CD1c-positive myeloid dendritic cell (primary cell): Measurements from ENCODE around the gene RASA1.

Experiments used
- DNase-seq: peaks from one replicate; pipeline ENCODE4 v3.0.0-alpha.2; 2016; ENCODE audit errors: extremely low spot score

The RASA1 gene

DNA sequence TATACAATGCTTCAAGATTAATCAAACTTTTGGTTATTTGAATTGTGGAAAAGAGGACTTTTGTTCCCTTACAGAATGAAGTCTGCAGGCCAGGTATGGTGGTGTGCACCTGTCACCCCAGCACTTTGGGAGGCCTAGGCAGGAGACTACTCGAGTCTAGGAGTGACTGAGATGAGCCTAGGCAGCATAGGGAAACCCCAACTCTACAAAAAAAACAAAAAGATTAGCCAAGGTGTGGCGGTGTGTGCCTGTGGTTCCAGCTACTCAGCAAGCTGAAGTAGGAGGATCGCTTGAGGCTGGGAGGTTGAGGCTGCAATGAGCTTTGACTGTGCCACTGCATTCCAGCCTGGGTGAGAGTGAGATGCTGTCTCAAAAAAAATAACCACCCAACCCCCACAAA, 135.7 kb downstream of the RASA1 start:
- no peak for DNase-seq

DNA sequence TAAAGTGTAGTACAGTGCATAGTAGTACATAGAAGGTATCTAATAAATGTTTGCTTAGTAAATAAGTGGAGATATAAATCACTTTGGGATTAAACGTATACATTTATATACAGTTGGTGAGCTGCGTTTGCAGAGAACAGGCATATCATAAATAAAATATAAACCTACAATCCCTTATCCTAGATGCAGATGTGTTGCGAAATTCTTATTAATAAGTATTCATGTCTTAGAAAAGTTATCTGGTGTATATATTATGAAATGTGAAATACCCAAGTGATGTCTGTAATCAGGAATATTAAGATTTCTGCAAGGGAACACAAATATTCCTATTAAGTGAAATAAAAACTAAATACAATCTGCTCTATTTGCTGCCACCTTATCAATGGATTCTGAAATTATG, 136.2 kb downstream of the RASA1 start:
- no peak for DNase-seq

DNA sequence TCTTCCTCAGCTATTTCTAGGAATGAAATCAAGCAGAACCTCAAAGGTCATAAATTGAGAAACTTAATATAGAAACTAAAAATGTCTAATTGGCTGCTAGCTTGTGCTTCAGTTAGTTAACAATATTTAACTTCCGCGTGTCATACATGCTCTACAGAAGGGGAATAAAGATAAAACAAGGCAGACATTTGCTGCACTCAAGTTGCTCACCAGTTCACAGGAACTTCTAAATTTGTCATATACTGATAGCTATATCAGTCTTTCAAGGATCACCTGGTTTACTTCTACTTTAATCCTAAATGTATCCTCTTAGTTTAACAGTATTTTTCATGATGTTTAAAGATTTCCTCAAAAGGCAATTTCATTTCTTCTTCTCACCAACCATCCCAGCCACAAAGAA, 136.7 kb downstream of the RASA1 start:
- DNase-seq = no peak

DNA sequence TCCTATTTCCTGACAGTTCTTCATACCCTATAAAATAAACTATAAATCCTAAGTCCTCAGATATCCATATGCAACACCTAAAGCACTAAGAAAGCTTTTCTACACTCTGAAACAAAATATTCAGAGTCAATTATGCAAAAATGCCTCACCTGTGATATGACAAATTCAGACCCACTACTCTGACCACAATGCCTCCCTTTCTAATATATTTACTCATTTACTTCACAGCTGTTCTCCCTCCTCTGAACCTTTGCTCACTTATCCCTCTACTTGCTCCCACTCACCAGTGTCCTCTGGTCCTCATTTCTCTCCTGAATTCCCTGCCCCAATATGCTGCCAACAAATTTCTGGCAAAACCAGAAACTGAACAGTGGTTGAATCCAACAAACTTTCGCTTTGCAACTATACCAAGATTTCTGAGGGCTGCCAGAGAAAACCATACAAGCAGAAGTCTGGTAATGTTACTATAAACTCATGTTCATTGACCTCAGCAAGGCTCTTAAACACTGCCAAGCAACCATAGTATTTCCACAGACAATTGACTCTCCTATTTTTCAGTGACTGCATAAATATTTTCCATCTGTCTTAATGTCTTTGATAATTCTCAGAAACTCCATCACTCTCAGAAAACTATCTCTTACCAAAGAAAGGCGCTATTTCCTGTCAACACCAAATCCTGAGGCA, 137.9 kb downstream of the RASA1 start:
- DNase-seq = no peak

DNA sequence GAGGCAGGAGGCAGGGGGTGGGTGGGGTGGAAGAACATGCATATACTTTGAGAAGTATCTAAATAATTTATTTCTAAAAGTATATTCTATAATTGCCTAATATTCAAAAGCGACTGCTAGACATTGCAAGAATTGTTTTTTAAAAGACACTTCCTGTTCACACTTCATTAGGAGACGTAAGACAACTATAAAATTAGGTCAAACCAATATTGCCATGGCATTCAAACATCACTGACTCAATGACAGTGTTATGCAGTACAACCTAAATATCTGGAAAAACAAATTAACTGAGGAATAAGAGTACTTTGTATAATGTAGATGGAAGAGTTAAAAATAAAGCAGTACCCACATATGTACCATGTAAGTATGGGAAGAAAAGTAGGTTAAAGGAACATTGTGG, 140.5 kb downstream of the RASA1 start:
- no peak for DNase-seq

DNA sequence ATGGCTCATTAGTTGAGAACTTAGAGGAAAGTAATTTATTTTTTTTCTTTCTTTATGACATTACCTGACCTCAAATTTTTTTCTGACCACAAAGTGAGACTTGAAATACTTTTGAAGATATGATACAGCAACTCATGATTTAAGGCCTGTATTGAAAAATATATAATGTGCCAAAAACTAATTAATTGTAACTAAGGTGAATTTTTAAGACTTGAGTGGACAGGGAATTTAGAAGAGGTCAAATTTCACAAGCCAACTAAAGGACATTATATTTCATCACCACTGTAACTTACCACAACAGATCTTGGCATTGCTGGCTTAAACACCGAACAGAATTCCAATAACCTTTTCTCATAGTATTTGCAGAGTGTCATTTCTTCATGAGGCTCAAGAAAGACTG, 143.2 kb downstream of the RASA1 start:
- no peak for DNase-seq

DNA sequence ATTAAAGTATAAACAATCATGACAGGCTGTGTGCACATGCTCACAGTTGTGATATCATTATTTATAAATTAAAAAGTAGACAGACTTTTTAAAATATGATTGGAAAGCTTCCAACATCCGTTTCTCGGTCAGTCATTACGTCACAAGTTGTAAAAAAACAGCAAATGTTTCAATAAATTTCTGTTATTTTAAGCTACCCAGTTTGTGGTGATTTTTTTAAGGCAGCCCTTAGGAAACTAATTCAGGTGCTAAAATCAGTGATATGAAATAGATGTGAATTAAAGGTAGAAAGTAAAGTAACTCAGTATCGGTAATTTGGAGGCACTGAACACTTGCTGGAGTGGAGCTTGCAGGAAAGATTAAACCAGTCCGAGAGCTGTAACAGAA, 143.9 kb downstream of the RASA1 start:
- peak; percentile 53 for DNase-seq

DNA sequence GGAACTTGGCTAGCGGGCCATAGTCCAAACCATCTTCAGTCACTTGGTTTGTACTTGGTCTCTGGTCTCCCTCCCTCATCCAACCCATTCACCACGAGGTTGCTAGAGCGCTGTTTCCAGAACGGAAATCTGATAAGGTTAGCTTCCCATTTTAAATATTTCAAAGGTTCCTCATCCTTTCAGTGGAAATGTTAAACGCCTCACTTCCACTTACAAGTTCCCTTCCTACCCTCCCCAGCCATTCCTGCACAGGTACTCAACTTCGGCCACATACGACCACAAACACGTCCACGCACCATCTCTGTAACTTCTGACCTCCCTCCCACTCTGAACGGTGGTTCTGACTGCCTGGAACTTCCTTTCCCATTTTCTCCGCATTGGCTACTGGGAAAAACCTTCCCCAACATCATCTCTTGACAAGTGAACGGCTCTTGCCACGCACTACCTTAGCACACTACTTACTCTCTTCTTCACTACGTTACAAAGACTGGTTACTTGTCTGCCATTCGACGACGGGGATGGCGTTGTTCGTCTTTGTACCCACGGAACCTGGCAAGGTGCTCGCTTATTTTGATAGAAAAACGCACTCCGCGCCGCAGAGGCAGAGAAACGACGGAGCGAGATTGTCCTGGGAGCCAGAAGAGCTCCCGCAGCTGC, 144.4 kb downstream of the RASA1 start:
- peak; percentile 88 for DNase-seq

DNA sequence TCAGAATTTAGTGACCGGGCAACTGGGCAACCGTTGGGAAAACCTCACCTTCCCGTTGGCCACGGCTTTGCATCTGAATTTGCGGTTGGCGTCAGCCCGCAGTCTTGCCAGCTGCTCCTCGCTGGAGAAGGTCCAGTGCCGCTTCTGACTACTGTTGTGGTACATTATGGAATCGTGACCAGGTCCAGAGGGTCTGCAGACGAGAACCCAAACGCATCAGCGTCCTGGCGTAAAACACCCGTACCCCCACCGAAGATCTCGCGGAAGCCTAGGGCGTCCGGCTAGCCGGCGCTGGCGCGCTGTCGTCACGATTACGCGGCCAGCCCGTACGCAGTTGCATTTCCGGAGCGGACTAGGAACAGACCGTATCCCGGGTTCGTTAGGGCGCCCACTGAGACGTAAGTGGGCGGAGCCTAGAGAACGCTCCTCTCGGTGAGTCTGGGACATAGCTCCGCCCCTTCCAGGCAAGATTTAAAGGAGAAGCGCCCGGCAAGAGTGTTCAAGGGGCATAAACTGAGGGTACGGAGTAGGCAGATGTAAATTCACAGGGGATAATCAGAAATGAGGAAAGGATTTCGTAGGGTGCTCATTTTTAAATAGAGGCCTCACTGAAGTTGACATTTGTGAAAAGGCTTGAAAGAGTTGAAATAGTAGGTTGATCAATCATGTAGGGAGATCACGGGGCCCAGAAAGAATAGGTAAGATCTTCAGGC, 145.1 kb downstream of the RASA1 start, which contains the start of gene CCNH:
Gene CCNH, minus strand, starts transcription at position 301 of the 713 bp plus-strand sequence. Its CDS starts 136 bp downstream, at position 165.
- DNase-seq = peak; percentile 99

DNA sequence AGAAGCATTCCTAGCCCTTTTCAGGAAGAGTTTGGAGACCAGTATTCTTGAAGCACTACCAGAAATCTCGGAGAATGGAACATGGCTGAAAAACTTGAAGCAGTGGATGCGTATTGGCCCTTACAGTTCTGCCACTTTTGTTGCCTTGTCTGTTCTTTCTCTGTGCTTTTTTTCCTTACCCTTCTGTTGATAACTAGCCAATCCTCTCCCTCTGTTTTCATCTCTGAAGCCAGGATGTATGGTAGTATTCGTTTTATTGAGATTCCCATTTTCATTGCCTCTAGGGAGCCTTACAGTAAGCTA, 145.6 kb downstream of the RASA1 start:
- DNase-seq = no peak

DNA sequence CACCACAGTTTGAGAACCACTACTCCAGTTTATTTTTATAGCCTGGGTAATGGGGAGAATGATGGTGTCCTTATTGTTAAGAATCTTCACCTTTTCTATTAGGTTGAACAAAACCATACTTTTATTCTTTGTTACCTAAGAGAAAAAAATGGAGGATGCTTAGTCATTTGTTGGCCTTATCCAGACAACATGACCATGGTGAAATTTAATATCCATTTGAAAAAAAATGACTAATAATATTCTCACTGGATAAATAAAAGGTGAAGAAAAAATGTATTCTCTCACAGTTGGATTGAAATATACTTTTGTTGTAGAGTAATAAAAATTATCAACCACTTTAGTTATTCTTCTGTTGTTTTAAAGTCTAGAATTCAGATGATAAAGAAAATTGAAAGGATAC, 150.8 kb downstream of the RASA1 start:
- no peak for DNase-seq

DNA sequence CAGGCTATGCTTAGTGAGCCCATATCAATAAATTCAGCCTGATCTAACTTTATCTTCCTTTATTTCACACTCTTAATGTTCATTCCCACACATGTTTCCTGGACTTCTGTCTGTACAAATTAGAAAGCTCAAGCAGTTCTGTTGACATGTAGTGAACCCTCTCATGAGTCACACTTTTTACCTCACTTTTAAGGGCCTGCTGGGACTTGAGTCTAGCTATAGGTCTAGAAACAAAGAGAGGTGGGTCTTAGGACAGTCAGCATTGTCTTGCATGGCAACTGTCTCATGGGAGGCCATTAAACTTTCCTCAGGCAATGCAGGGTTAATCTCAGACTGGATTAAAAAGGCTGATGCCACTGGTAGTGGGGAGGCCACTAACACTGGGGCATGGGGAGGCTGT, 153.6 kb downstream of the RASA1 start:
- no peak for DNase-seq

DNA sequence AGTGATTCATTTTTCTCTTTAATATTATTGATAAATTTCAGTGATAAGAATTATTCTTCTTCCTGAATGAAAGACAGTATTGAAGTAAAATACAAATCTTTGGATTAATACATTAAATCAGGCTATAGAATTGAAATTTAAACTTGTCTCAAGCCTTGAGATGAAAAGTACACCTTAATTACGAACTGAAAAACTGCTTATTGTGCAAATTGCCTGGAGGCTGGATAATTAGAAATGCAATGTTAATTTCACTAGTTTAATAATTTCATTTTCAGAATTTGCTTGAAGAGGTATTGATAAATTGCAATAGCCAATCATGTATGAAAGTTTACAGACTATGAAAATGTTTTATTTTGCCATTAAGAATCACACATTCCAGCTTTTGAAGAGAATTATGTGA, 156.1 kb downstream of the RASA1 start:
- no peak for DNase-seq

DNA sequence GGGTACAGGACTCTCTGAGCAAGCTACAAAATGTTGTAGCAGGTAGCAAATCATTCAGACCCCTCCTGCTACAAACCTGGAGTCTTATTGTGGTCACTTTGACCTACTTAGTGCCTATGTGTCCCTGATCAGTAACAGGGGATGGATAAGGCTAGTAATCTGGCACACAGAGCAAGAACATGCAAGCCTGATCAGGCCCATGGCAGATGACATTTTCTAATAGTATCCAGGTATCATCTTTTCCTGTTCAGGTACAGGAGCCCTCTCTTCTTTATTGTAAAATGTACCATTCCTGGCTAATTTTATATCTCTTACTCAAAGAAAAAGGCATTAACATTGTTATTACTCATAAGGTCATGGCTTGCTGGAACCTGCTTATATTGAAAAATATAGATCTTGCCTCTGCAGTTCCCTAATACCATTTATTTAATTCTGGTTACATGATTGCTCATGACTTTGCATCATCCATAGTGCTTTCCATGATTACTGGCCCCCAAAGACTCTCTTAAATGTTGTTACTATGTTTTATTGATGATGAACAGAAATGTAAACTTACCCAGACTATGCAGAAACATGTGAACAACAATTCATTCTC, 163.3 kb downstream of the RASA1 start:
- no peak for DNase-seq

DNA sequence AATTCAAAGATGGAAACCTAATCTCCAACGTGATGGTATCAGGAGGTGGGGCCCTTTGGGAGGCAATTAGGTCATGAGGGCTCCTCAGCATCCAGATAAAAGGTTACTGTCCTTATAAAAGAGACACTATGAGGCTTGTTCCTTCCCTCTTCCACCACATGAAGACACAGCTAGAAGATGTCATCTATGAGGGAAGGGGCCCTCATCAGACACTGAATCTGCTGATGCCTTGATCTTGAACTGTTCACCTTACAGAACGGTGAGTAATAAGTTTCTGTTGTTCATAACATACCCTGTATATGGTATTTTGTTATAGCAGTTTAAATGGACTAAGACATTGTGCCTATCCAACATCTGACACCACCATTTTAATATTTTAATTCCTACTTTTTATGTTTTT, 164.8 kb downstream of the RASA1 start:
- no peak for DNase-seq

DNA sequence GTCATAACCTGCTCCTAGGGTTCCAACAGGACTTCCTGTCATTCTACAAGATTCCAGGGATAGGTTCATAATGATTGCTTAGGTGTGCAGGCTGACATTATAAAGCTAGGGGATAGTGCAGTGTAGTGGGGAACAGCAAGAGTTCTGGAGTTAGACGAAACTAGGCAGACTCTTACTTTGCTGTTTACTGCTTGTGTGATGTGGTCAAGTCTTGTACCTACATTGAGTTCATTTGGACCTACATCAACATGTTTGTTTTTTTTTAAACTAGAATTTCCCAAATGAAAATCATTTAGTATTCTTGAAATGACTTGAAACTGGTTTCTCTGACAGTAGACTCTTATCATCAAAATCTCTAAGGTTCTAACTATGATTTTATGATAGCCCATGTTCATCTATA, 166.3 kb downstream of the RASA1 start:
- no peak for DNase-seq

DNA sequence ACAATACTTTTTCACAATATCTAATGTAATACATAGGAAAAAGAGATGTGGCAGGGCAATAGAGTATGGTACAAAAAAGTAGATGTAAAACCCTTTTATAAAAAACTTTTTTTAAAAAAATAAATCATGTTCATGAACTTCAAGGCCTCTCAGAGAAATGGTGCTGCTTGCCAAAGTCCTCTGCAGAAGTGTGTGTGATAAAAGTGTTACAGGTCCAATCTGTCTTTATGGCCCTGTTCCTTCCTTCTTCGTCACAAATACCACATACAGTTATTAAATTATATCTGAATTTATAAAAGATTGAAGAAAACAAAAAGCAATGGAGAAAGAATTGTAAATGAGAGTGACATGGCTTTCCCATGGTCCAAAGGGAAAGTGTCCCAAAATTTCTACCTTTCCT, 166.8 kb downstream of the RASA1 start:
- DNase-seq = no peak

DNA sequence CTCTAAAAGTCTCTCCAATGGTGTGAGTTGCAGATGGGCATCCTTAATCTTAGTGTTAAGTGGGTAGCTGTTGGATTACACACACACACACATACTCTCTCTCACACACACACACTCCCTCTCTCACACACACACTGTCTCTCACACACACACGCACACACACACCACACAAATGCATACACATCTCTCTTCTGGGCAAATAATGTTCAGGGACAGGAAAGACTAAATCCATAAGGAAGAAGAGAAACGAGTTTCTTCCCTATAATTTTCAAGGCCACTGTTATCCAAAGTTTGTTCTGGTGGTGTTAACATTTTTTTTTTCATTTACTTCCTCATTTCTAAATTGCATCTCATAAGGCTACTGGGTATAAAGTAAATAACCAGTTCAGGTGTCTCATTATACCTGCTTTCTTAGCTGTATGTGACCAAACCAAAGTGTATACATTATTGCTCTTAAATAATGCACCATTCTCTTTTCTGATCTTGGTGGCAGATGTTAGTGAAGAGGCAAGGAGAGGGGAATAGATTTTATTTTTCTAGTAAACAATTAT, 167.5 kb downstream of the RASA1 start:
- no peak for DNase-seq

DNA sequence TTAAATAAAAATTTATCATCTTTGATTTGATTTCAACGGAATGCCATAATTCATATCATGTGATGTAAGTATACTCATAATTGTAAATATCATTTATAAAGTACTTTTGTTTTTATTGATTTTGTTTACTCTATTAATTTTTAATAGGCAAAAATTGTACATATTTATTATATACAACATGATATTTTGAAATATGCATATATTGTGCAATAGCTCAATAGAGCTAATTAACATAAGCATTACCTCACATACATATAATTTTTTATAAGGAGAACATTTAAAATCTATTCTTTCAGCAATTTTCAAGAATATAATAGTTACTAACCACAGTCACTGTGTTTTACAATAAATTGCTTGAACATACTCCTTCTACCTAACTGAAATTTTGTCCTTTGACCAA, 170.0 kb downstream of the RASA1 start:
- DNase-seq = no peak

DNA sequence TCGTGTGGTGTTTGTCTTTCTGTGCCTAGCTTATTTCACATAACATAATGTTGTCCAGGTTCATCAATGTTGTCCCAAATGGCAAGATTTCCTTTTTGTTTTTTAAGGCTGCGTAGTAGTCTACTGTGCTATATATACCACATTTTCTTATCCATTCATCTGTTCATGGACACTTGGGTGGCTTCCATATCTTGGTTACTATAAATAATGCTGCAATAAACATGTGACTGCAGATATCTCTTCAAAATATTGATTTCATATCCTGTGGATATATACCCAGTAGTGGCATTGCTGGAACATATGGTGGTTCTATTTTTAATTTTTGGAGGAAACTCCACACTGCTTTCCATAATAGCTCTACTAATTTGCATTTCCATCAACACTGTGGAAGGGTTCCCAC, 170.5 kb downstream of the RASA1 start:
- DNase-seq = no peak
